Psoas muscle (tissue), 8 donors: ENCODE results near the gene XIAP. TPM values are rescaled to one million over a fixed set of nuclear protein-coding genes. Genes with fewer than 3 reads are reported as not detected.
"Not testable (repeated sequence)": the region's sequence is repeated elsewhere in the genome, so short reads cannot be mapped to it uniquely, and the experiment has no call there.

Source experiments
- ATAC-seq, 4 donors: fragments of 200-7000 bp; cut with Tn5 transposase; one replicate each; pipeline ENCODE4 v1.9.1; 2020; ENCODE audit warnings: moderate library complexity in 3 of 4, mild to moderate bottlenecking in 2 of 4
- DNase-seq, 2 donors: peaks; one replicate each; pipeline ENCODE4 v3.0.0-alpha.2; 2020
- H3K27ac ChIP-seq: fragments of 200-600 bp; one replicate; pipeline ENCODE4 v1.8.0; 2022
- H3K27me3 ChIP-seq, 3 donors: fragments of 200-600 bp in 1 of 3; one replicate each; pipeline versions ENCODE4 v1.6.1 to v1.8.0; 2013 to 2022; ENCODE audit warnings: low read length in 2 of 3, mild to moderate bottlenecking in 2 of 3, moderate library complexity in 1 of 3; ENCODE audit not compliant: insufficient read depth in 3 of 3
- H3K36me3 ChIP-seq, 2 donors: fragments of 200-600 bp in 1 of 2; one replicate each; pipeline versions ENCODE4 v1.6.1 to v1.8.0; 2013 to 2022; ENCODE audit warnings: low read depth in 1 of 2, mild to moderate bottlenecking in 1 of 2, moderate library complexity in 1 of 2; ENCODE audit not compliant: insufficient read depth in 1 of 2
- H3K4me1 ChIP-seq: fragments of 200-600 bp; one replicate; pipeline ENCODE4 v1.8.0; 2022
- H3K4me3 ChIP-seq: fragments of 200-600 bp; one replicate; pipeline ENCODE4 v1.8.0; 2022; ENCODE audit warnings: mild to moderate bottlenecking
- H3K9me3 ChIP-seq: fragments of 200-600 bp; one replicate; pipeline ENCODE4 v1.8.0; 2022
- CTCF ChIP-seq: fragments of 200-600 bp; IDR thresholded peaks from one replicate; pipeline ENCODE4 v1.8.0; 2022; ENCODE audit warnings: antibody characterized with exemption
- WGBS, 3 donors: extraction: QIAGEN DNeasy Blood & Tissue Kit; methylation state at CpG; one replicate each; pipeline versions ENCODE4 v1.1.6 to v1.1.7; 2013; 5-methylcytosine and 5-hydroxymethylcytosine counted together
- intact Hi-C, 2 donors: fragments of 100-400 bp; cut with DNase I; formaldehyde crosslinking; loops; one replicate each; pipeline versions ENCODE4 v1.11.0 to v1.14.2; 2022
- polyA plus RNA-seq, 3 donors: library from polyadenylated mRNA; stranded (reverse); fragments of 200-250 nt; gene quantifications; one replicate each; pipeline ENCODE4 v1.2.3, GENCODE V29; 2013
- total RNA-seq, 4 donors: library from RNA; stranded (reverse); fragmentation: NEBNext Ultra II Directional in 2 of 4; extraction: Animal tissue kit (Norgen Biotek cat#: 25700) in 2 of 4; gene quantifications; one replicate each; pipeline versions ENCODE4 v1.2.1 to v1.2.4, GENCODE V29; 2021 to 2023
- donor health status: healthy with polysubstance abuse.
- donor health status: DM: no; HTN: no; CAD: no; lungs with moderate emphysema.
- donor health status: Bipolar disorder and iron deficiency.
- donor health status: healthy.
- donor health status: DM: yes; HTN: yes; CAD: no.
- donor health status: DM: no; HTN: no; CAD: no.
- donor health status: DM: no; HTN: no; CAD: no.
- donor health status: DM: yes; HTN: yes; CAD: no.

The XIAP gene
- total and polyA plus RNA-seq, 7 donors = 7.5 to 40.1 (median 34.8) TPM

- no peak overlapping the region for H3K4me3 ChIP-seq
- no peak for TF ChIP-seq CTCF
- 65 to 70% (median 66%) methylated on average over 4 of the region's 4 CpGs for WGBS, 3 donors
- no peak for ATAC-seq
- H3K4me1 ChIP-seq = no peaks in the 10 kb centered on the region
- H3K9me3 ChIP-seq = no peaks in the 10 kb centered on the region
- no peak for DNase-seq
- H3K36me3 ChIP-seq = no peaks in the 10 kb centered on the region
- H3K27me3 ChIP-seq = no peaks in the 10 kb centered on the region
- H3K27ac ChIP-seq = no peak overlapping the region
- intact Hi-C loops = no loop called here
Measured at GRCh38 chrX:123918106-123918721, 58.4 kb downstream of the XIAP start.

GRCh38 chrX:123920105-123920785 is 60.4 kb downstream of the XIAP start:
- ATAC-seq = no peak
- WGBS, 3 donors = 0 to 94% (median 70%) methylated on average over 1 of the region's 1 CpG
- Histone ChIP-seq H3K27me3 (no peaks in the 10 kb centered on the region), H3K9me3 (no peaks in the 10 kb centered on the region), H3K36me3 (no peaks in the 10 kb centered on the region), H3K27ac (no peak overlapping the region), H3K4me3 (no peak overlapping the region), H3K4me1 (no peaks in the 10 kb centered on the region)
- no peak for DNase-seq
- intact Hi-C loops = no loop called here
- no peak for TF ChIP-seq CTCF

DNA sequence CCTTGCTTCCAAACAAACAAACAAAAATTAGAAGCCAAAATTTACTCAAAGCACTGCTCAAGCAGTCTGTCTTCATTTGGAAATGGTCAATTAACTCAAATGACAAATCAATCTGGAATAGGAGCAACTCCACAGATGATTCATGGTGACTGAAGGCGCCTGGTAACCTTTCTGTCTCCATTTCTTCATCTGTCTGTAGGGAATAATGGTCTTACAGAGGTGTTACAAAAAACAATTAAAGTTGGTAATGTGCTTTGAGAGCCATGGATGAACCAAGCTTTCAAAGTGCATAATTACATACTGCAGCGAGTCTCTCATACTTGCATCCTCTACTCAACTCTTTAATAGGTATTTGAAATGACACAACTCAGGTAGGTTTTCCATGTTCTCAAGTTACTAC is 63.4 kb downstream of the XIAP start:
- no peak for TF ChIP-seq CTCF
- H3K4me3 ChIP-seq = no peak overlapping the region
- no peaks in the 10 kb centered on the region for H3K9me3 ChIP-seq
- intact Hi-C loops = no loop called here
- DNase-seq = no peak
- H3K36me3 ChIP-seq = no peaks in the 10 kb centered on the region
- H3K4me1 ChIP-seq = no peaks in the 10 kb centered on the region
- no peak for ATAC-seq
- H3K27ac ChIP-seq = no peak overlapping the region
- no peaks in the 10 kb centered on the region for H3K27me3 ChIP-seq
- 79 to 97% (median 94%) methylated on average over 2 of the region's 2 CpGs for WGBS, 3 donors

- 39 to 80% (median 71%) methylated on average over 1 of the region's 1 CpG for WGBS, 3 donors
- no peaks in the 10 kb centered on the region for H3K27me3 ChIP-seq
- H3K36me3 ChIP-seq = no peaks in the 10 kb centered on the region
- intact Hi-C loops = no loop called here
- H3K4me3 ChIP-seq = no peak overlapping the region
- H3K9me3 ChIP-seq = no peaks in the 10 kb centered on the region
- H3K27ac ChIP-seq = no peak overlapping the region
- H3K4me1 ChIP-seq = no peaks in the 10 kb centered on the region
- ATAC-seq (no peak), DNase-seq (no peak)
- no peak for TF ChIP-seq CTCF
Measured at GRCh38 chrX:123924186-123924585, 64.3 kb downstream of the XIAP start.

DNA sequence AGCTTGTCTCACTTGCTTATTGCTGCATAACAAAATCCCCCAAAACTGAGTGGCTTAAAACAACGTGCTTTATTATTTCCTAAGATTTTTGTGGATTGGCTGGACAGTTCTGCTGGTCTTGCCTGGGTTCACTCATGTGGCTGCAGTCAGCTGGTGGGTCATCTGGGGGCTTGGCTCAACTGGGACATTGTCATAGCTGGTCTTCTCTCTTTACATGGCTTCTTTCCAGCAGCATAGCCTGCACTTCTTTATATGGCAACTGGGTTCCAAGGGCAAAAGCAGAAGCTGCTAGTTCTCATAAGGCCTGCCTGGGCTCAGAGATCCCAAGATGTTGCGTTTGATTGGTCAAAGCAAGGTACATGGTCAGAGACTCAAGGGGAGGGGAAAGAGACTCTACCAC is 68.0 kb downstream of the XIAP start:
- ATAC-seq = peak in 3 of 4 donors; percentile 50 to 62 (median 58)
- TF ChIP-seq CTCF = no peak
- WGBS, 3 donors = 46 to 51% (median 48%) methylated on average over 2 of the region's 2 CpGs
- no peaks in the 10 kb centered on the region for H3K27me3 ChIP-seq
- no peaks in the 10 kb centered on the region for H3K9me3 ChIP-seq
- H3K36me3 ChIP-seq = no peaks in the 10 kb centered on the region
- H3K27ac ChIP-seq = no peak overlapping the region
- no peak for DNase-seq
- intact Hi-C loops = no loop called here
- no peak overlapping the region for H3K4me3 ChIP-seq
- no peaks in the 10 kb centered on the region for H3K4me1 ChIP-seq

GRCh38 chrX:123932055-123932454 is 72.2 kb downstream of the XIAP start:
- DNase-seq, intact Hi-C loops, ATAC-seq, H3K4me1 ChIP-seq, H3K36me3 ChIP-seq, H3K27me3 ChIP-seq, H3K27ac ChIP-seq, H3K9me3 ChIP-seq, H3K4me3 ChIP-seq: not testable (repeated sequence)
- WGBS, 3 donors = 67 to 74% (median 67%) methylated on average over 2 of the region's 2 CpGs
